H1 (cell line): ENCODE results near the gene PNPLA3. TPM values are rescaled to one million over a fixed set of nuclear protein-coding genes. Genes with fewer than 3 reads are reported as not detected.

ENCODE experiments used
- BRCA1 ChIP-seq: IDR thresholded peaks from 2 replicates; pipeline ENCODE4 v1.6.1; 2012; ENCODE audit warnings: low read depth, low read length, improper control_type of control experiment
- CTBP2 ChIP-seq: IDR thresholded peaks from 2 replicates; pipeline ENCODE4 v1.7.0; 2011; ENCODE audit warnings: borderline replicate concordance, mild to moderate bottlenecking, moderate library complexity, mixed read lengths, low read length; ENCODE audit not compliant: insufficient read depth, insufficient read length
- KDM1A ChIP-seq: fragments of 200-600, 300-600 bp; sonication (generic); IDR thresholded peaks from 2 replicates; pipeline ENCODE4 v1.7.1; 2016; ENCODE audit warnings: mild to moderate bottlenecking, low read length, borderline replicate concordance
- polyA plus RNA-seq, 7 experiments: library from polyadenylated mRNA; depleted of rRNA in 3 of 7; stranded (reverse) in 5 of 7; unstranded in 2 of 7; fragments of >200 nt in 5 of 7; fragments of 200-250 nt in 2 of 7; gene quantifications; 1 replicate in 5 of 7; 2 replicates in 1 of 7; 4 replicates in 1 of 7; pipeline versions ENCODE4 v1.2.1 to v1.2.3, GENCODE V29; 2011 to 2013; ENCODE audit warnings: missing spikeins in 2 of 7, mixed read lengths in 2 of 7
- total RNA-seq: library from RNA; stranded (reverse); fragmentation: NEBNext Ultra II Directional; extraction: Animal tissue kit (Norgen Biotek cat#: 25700); gene quantifications from 2 replicates; pipeline ENCODE4 v1.2.1, GENCODE V29; 2021

Gene PNPLA3
- total and polyA plus RNA-seq, 2 of the 8 experiments (the other 6 are each of a cell fraction or from before 2014, with no cell fraction given): 17.5 to 23.4 TPM

DNA sequence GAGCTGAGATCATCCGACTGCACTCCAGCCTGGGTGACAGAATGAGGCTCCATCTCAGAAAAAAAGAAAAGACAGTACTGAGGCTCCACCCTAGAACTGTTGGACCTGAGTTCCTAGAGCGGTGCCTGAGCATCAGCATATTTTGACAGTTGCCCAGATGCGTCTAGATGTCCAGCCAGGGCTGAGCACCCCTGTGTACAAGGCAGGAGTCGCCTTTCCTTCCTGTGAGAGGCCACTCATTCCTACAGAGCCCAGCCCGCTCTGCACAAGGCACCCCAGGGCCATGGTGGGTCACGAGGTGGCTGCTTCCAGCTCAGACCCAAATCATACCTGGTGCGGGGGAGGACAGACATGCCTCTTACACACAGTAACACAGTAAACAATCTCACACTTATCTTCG, 47.5 kb downstream of the PNPLA3 start (continued):
- no peak for TF ChIP-seq KDM1A
- no peak for TF ChIP-seq CTBP2
- TF ChIP-seq BRCA1: no peak
- TF ChIP-seq, all 59 proteins: peak for 0
